Thyroid gland (tissue), 4 donors: ENCODE measurements around the gene C20orf204.

ENCODE experiments used
- CTCF ChIP-seq, 6 experiments: fragments of 200-600 bp in 3 of 6; fragments of 450-650 bp in 3 of 6; sonication (generic) in 3 of 6; IDR thresholded peaks; one replicate each; pipeline ENCODE4 v1.5.1; 2016 to 2019; ENCODE audit warnings: antibody characterized with exemption in 6 of 6, mild to moderate bottlenecking in 2 of 6, inconsistent platforms in 1 of 6, moderate library complexity in 1 of 6
- POLR2A ChIP-seq, 2 donors: fragments of 450-650 bp; IDR thresholded peaks; one replicate each; pipeline ENCODE4 v1.6.1; 2017; ENCODE audit warnings: antibody characterized with exemption in 2 of 2, mild to moderate bottlenecking in 2 of 2, moderate library complexity in 1 of 2

DNA sequence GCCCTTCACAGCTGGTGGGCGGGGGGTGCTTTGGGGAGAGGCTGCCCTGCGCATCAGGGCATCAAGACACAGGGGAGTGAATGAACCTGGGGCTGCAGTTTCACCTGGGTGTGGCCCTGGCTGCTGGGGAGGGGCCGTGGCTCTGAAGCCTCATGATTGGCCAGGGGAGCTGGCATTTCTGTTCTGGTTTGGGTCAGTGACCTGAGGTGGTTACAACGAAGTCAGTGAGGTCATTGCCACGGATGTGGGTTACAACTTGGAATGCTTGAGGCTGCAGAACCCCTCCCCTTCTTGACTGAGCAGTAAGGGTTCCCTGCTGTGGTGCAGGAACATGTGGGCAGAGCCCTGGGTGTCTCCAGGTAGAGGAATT is 30.0 kb downstream of the C20orf204 start:
- no peak for TF ChIP-seq CTCF (IDR thresholded peaks at IDR 0.05)
- no peak for TF ChIP-seq POLR2A (IDR thresholded peaks at IDR 0.05)
